Inferior parietal cortex (tissue), 1 donor: ENCODE data around the gene ARPC1B.
"Not testable (repeated sequence)": the region's sequence is repeated elsewhere in the genome, so short reads cannot be mapped to it uniquely, and the experiment has no call there.

Experiments
- DNase-seq: peaks from one replicate; pipeline ENCODE4 v3.0.0-alpha.2; 2016; ENCODE audit errors: extremely low spot score

The ARPC1B gene

GRCh38 chr7:99368750-99369389 lies 5.7 kb upstream of the ARPC1B start:
- no peak for DNase-seq

- no peak for DNase-seq
These were observed 4.7 kb upstream of the ARPC1B start for GRCh38 chr7:99369767-99370391.

GRCh38 chr7:99371376-99371920 lies 3.1 kb upstream of the ARPC1B start:
- no peak for DNase-seq

GRCh38 chr7:99372275-99373090 lies 2.0 kb upstream of the ARPC1B start:
- no peak for DNase-seq

DNA sequence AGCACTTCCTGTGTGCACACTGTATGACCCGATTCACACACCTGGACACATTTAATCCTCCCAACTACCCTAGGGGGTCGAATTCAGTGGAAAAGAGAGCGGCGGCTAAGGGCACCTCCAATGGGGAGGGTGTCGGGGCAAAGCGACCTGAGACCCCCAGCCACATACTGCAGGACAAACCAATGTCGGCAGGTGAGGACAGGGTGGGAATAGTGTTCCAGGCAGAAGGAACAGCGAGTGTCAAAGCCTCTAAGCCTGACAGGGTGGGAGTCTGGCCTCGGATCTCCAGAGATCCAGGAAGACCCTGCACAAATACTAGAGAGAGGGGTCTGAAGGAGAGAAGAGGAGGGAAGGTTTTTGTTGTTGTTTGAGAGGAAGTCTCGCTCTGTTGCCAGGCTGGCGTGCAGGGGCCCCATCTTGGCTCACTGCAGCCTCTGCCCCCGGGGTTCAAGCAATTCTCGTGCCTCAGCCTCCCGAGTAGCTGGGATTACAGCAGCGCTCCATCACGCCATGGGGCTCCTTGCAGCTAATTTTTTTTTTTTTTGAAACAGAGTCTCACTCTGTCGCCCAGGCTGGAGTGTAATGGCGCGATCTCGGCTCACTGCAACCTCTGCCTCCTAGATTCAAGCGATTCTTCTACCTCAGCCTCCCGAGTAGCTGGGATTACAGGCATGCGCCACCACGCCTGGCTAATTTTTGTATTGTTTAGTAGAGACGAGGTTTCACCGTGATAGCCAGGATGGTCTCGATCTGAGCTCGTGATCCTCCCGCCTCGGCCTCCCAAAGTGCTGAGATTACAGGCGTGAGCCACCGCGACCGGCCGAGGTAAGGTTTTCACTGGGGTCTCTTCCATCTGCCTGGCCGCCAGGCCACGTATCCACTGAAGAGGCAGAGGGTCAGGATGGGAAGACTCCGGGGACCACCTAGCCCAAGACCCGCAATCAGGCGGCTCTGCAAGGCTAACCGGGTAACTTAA lies 1.2 kb upstream of the ARPC1B start:
- no peak for DNase-seq

GRCh38 chr7:99375070-99375807 lies 709 bp downstream of the ARPC1B start:
- DNase-seq = peak; percentile 38

DNA sequence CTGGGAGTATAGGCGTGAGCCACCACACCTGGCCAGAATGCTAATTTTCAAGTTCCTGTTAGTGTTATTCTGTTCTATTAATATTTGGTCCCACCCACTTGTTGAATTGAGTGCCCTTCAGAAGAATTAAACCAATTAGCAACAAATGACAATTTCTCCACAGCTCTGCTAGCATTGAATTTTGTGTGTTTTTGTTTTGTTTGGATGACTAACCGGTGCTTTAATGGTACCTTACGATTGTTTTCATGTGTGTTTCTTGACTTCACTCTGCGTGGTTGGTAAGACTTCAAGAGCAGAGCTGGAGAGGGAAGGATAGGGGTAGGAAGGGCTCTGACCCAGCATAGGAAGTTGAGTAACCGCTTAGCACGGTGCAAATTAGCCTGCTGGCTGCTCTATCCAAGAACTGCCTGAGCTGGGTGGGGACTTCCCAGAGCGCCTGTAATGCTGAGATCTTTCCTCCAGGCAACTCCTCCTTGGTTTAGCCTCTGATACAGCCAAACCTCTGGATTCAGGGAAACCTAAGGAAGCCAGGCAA lies 4.6 kb downstream of the ARPC1B start:
- DNase-seq = no peak

DNA sequence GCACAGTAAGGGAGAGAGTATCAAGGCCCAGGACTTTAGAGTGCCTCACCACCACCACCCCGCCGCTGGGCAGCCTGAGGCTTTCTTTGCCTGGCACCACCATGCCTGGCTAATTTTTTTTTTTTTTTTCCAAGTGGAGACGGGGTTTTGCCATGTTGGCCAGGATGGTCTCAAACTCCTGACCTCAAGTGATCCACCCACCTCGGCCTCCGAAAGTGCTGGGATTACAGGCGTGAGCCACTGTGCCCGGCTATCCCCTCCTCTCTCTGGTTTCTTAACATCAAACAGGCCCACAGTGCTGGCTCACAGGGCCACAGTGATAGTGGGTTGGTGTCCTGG lies 5.1 kb downstream of the ARPC1B start:
- DNase-seq = not testable (repeated sequence)

GRCh38 chr7:99380032-99380822 lies 5.7 kb downstream of the ARPC1B start:
- peak; percentile 55 for DNase-seq

GRCh38 chr7:99380823-99381663 lies 6.5 kb downstream of the ARPC1B start:
- DNase-seq = no peak

GRCh38 chr7:99381664-99382075 lies 7.1 kb downstream of the ARPC1B start:
- DNase-seq = no peak

GRCh38 chr7:99383203-99383602 lies 8.7 kb downstream of the ARPC1B start:
- no peak for DNase-seq

DNA sequence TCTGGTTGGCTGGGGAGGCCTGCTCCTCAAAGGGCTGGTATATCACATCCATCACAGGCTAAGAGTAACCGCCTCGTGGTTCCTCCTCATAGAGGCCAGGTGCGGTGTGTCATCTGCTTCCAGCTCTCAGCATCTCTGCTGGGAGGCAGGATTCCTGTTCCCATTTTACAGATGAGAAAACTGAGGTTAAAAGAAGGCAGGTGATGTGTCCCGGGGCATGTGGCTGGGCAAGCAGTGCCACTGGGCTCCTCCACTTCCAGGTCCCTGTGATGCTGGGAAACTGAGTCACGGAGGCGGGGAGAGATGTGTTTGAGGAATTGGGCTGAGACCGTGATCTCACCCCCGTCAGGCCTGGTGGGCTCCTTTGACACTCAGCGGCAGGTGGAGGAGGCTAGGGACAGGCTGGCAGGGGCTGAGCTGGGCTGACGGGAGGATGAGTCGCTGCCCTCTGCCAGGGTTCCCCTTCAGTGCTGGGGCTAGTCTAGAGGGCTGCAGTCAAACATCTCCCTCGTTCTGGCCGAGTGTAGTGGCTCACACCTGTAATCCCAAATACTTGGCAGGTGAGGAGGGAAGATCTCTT lies 9.4 kb downstream of the ARPC1B start:
- no peak for DNase-seq

DNA sequence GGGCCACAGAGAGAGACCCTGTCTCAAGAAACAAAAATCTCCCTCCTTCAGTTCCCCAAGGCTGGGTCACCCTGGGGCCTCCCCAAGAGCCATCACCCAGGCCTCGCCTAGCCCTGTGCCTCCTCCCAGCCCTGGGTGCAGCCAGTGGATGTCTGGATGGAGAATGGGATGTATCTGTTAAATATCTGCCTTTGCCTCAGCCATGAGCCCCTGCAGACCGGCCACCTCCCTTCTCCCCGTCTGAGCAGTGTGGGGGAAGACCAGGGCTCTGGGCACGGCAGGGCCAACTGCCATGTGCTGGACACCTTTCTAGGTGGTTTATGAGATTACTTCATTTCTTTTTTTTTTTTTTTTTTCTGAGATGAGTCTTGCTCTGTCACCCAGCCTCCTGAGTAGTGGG lies 10.0 kb downstream of the ARPC1B start:
- DNase-seq = no peak

- no peak for DNase-seq
These were observed 11.0 kb downstream of the ARPC1B start for GRCh38 chr7:99385564-99385963.

DNA sequence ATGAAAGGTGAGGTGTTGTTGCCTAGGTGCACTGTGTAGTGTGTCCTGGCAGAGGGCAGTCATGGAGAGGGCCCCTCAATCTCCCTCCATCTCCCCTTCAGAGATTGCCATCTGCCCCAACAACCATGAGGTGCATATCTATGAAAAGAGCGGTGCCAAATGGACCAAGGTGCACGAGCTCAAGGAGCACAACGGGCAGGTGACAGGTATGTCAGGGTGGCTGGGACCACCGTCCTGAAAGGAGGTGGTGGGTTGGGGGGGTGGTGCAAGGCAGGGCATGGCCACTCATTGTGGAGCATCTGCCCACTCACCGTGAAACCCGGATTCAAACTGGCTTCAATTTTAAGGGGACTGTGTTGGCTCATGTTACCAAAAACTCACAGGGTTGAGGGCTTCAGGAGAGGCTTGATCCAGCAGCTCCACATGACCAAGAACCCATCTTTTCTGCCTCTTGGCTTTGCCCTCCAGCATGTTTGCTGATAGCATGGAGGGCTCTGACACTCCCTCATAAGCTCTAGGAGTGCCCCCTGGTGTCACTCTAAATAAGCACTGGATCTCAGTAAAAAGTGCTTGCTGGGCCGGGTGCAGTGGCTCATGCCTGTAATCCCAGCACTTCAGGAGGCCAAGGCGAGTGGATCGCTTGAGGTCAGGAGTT lies 12.2 kb downstream of the ARPC1B start:
- no peak for DNase-seq

DNA sequence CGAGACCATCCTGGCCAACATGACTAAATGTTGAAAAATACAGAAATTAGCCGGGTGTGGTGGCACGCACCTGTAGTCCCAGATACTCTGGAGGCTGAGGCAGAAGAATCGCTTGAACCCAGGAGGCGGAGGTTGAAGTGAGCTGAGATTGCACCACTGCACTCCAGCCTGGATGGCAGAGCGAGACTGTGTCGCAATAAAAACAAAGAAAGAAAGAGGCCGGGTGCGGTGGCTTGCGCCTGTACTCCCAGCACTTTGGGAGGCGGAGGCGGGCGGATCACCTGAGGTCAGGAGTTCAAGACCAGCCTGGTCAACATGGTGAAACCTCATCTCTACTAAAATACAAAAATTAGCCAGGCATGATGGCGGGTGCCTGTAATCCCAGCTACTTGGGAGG lies 12.7 kb downstream of the ARPC1B start:
- DNase-seq = not testable (repeated sequence)

DNA sequence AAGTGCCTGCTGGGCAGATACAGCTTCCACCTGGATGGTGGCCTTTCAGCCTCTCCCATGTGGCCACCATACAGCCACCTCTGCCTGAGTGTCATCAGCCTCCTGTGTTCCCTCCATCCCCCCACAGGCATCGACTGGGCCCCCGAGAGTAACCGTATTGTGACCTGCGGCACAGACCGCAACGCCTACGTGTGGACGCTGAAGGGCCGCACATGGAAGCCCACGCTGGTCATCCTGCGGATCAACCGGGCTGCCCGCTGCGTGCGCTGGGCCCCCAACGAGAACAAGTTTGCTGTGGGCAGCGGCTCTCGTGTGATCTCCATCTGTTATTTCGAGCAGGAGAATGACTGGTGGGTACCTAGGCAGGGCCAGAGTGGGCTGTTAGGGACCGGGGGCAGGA lies 13.4 kb downstream of the ARPC1B start:
- no peak for DNase-seq
